HepG2 (cell line): ENCODE measurements around the gene WWC1. TPM values are rescaled to one million over a fixed set of nuclear protein-coding genes. Genes with fewer than 3 reads are reported as not detected.

Source experiments
- ATAC-seq: fragments of 200-7000 bp; cut with Tn5 transposase; 3 replicates; pipeline ENCODE4 v1.9.1; 2020; ENCODE audit warnings: mild to moderate bottlenecking, moderate library complexity
- BruUV-seq: library from RNA; stranded (reverse); fragments of 400-500 nt; replicated peaks from 2 replicates; lab custom pipeline; 2021; lab: Mats Ljungman, UMichigan
- CTCF ChIA-PET: fragments of 300-600 bp; formaldehyde crosslinking; extraction: SDS; loops from one replicate; lab custom pipeline; 2021; ENCODE audit warnings: low total read pairs, inconsistent platforms, low intra/inter-chr PET ratio; lab: Yijun Ruan, JAX
- POLR2A ChIA-PET: fragments of 350-600 bp; sonication (Branson Sonifier 250); formaldehyde crosslinking; loops from one replicate; lab custom pipeline; 2020; ENCODE audit warnings: antibody characterized with exemption, inconsistent platforms; lab: Yijun Ruan, JAX
- DNase-seq: peaks from one replicate; pipeline ENCODE4 v3.0.0-alpha.2; 2015; ENCODE audit warnings: low spot score
- FAIRE-seq: peaks from 3 replicates; lab custom pipeline; 2011; peaks lifted over from hg19 to GRCh38; lab: Jason Lieb, UNC
- H2AFZ ChIP-seq: one replicate; pipeline ENCODE4 v1.6.1; 2011; ENCODE audit warnings: low read length, inconsistent platforms
- H3K27ac ChIP-seq: fragments of 300-600 bp; 3 replicates; pipeline ENCODE4 v1.8.0; 2011; ENCODE audit warnings: mixed run types, mild to moderate bottlenecking, mixed read lengths, low read length, inconsistent platforms; ENCODE audit not compliant: insufficient read depth; ENCODE audit errors: extremely low read length
- H3K27me3 ChIP-seq, 2 experiments: fragments of 200-600 bp in 1 of 2; 2 replicates in 1 of 2; 3 replicates in 1 of 2; pipeline versions ENCODE4 v1.6.0 to v1.8.0; 2011; ENCODE audit warnings: low read length in 2 of 2, mild to moderate bottlenecking in 2 of 2, moderate library complexity in 2 of 2, inconsistent platforms in 1 of 2; ENCODE audit not compliant: insufficient read depth in 2 of 2, control insufficient read depth in 1 of 2
- H3K36me3 ChIP-seq, 2 experiments: fragments of 200-600 bp in 1 of 2; replicated peaks in 1 of 2; 2 replicates in 1 of 2; 3 replicates in 1 of 2; pipeline versions ENCODE4 v1.5.1 to v1.8.0; 2011; ENCODE audit warnings: low read length in 2 of 2, inconsistent platforms in 1 of 2; ENCODE audit not compliant: insufficient read depth in 2 of 2, control insufficient read depth in 1 of 2
- H3K4me1 ChIP-seq: 2 replicates; pipeline ENCODE4 v1.5.1; 2012; ENCODE audit warnings: low read length, inconsistent platforms; ENCODE audit not compliant: insufficient read depth
- H3K4me2 ChIP-seq: 2 replicates; pipeline ENCODE4 v1.6.0; 2011; ENCODE audit warnings: low read depth, low read length, inconsistent platforms
- H3K4me3 ChIP-seq, 3 experiments: fragments of 200-600 bp in 1 of 3; sonication (generic), shearing (Covaris generic) in 1 of 3; replicated peaks in 1 of 3; 2 replicates each; pipeline ENCODE4 v1.5.1; 2011 to 2016; ENCODE audit warnings: low read length in 3 of 3, inconsistent platforms in 2 of 3, low read depth in 2 of 3, mild to moderate bottlenecking in 2 of 3, control low read depth in 1 of 3, mixed read lengths in 1 of 3; ENCODE audit not compliant: insufficient read depth in 1 of 3
- H3K79me2 ChIP-seq: one replicate; pipeline ENCODE4 v1.6.1; 2011; ENCODE audit warnings: low read length, inconsistent platforms; ENCODE audit not compliant: insufficient read depth
- H3K9ac ChIP-seq: 2 replicates; pipeline ENCODE4 v1.6.0; 2011; ENCODE audit warnings: mild to moderate bottlenecking, low read depth, low read length, inconsistent platforms; ENCODE audit not compliant: insufficient read depth
- H3K9me3 ChIP-seq: 2 replicates; pipeline ENCODE4 v1.5.1; 2012; ENCODE audit warnings: mild to moderate bottlenecking, low read length
- H4K20me1 ChIP-seq: 2 replicates; pipeline ENCODE4 v1.6.0; 2011; ENCODE audit warnings: inconsistent platforms, mild to moderate bottlenecking, low read length, moderate library complexity; ENCODE audit not compliant: insufficient read depth
- BHLHE40 ChIP-seq: IDR thresholded peaks from 2 replicates; pipeline ENCODE4 v1.6.1; 2011; ENCODE audit warnings: low read length, improper control_type of control experiment
- CCAR2 ChIP-seq: fragments of 200-400 bp; formaldehyde crosslinking; optimal IDR thresholded peaks from 2 replicates; pipeline ENCODE3; 2018; ENCODE audit warnings: low read depth, mild to moderate bottlenecking, low read length, moderate library complexity
- KMT2A ChIP-seq: sonication (generic); formaldehyde crosslinking; IDR thresholded peaks from 2 replicates; pipeline ENCODE4 v1.4.0; 2020; ENCODE audit warnings: missing genetic modification reagents
- MAFG ChIP-seq: sonication (generic); formaldehyde crosslinking; IDR thresholded peaks from 2 replicates; pipeline ENCODE4 v1.5.1; 2020; ENCODE audit warnings: mild to moderate bottlenecking, missing genetic modification reagents
- SOX5 ChIP-seq: IDR thresholded peaks from 2 replicates; pipeline ENCODE4 v1.6.1; 2016; ENCODE audit warnings: borderline replicate concordance
- SRF ChIP-seq: IDR thresholded peaks from 2 replicates; pipeline ENCODE4 v1.6.1; 2011; ENCODE audit warnings: mild to moderate bottlenecking, low read depth, low read length, moderate library complexity
- ZBTB8A ChIP-seq: sonication (generic); formaldehyde crosslinking; IDR thresholded peaks from 2 replicates; pipeline ENCODE4 v1.4.0; 2020; ENCODE audit warnings: mild to moderate bottlenecking, low read depth, missing genetic modification reagents, borderline replicate concordance
- ZIK1 ChIP-seq: sonication (generic); formaldehyde crosslinking; IDR thresholded peaks from 2 replicates; pipeline ENCODE4 v1.5.0; 2020; ENCODE audit warnings: mild to moderate bottlenecking, low read depth, missing genetic modification reagents, borderline replicate concordance
- ZMAT3 ChIP-seq: sonication (generic); formaldehyde crosslinking; conservative IDR thresholded peaks from 2 replicates; pipeline ENCODE4 v1.7.0; 2021; ENCODE audit warnings: missing genetic modification reagents
- ZNF263 ChIP-seq: sonication (generic); formaldehyde crosslinking; IDR thresholded peaks from 2 replicates; pipeline ENCODE4 v1.4.0; 2020; ENCODE audit warnings: missing genetic modification reagents
- ZNF550 ChIP-seq: sonication (generic); formaldehyde crosslinking; IDR thresholded peaks from 2 replicates; pipeline ENCODE4 v1.4.0; 2020; ENCODE audit warnings: mild to moderate bottlenecking, missing genetic modification reagents, borderline replicate concordance
- ZNF75D ChIP-seq: sonication (generic); formaldehyde crosslinking; IDR thresholded peaks from 2 replicates; pipeline ENCODE4 v1.8.1; 2023; ENCODE audit warnings: missing genetic modification reagents, mild to moderate bottlenecking, borderline replicate concordance
- ZNF776 ChIP-seq: sonication (generic); formaldehyde crosslinking; IDR thresholded peaks from 2 replicates; pipeline ENCODE4 v1.4.0; 2020; ENCODE audit warnings: mild to moderate bottlenecking, missing genetic modification reagents
- WGBS: methylation state at CpG from one replicate; pipeline ENCODE4 v1.1.6; 2017; ENCODE audit warnings: low lambda C conversion rate; 5-methylcytosine and 5-hydroxymethylcytosine counted together
- in situ Hi-C: cut with HindIII; loops from 2 replicates; pipeline ENCODE4 v1.10.0; 2017; ENCODE audit warnings: low pct_unique_long_range_greater_than_20kb; ENCODE audit not compliant: extremely low pct_ligation_motif_present
- intact Hi-C: fragments of 100-400 bp; cut with micrococcal nuclease; formaldehyde crosslinking; loops from one replicate; pipeline ENCODE4 v1.10.0; 2022; ENCODE audit not compliant: unreplicated experiment
- polyA plus RNA-seq, 8 experiments: library from polyadenylated mRNA; depleted of rRNA in 3 of 8; stranded (reverse) in 7 of 8; unstranded in 1 of 8; fragments of >200 nt; fragmentation: Illumina TruSeq in 4 of 8; extraction: Trizol in 4 of 8; gene quantifications; 2 replicates each; pipeline versions ENCODE4 v1.2.1 to v1.2.3, GENCODE V29; 2011 to 2016; ENCODE audit warnings: low read depth in 4 of 8, missing spikeins in 1 of 8, mixed read lengths in 1 of 8; ENCODE audit not compliant: insufficient read depth in 1 of 8
- total RNA-seq, 5 experiments: library from RNA; depleted of rRNA; stranded (reverse); fragments of >200 nt; fragmentation: Illumina TruSeq; extraction: Trizol; gene quantifications; 2 replicates each; pipeline ENCODE4 v1.2.3, GENCODE V29; 2016; ENCODE audit warnings: low read depth in 1 of 5
- TF ChIP-seq, protein P1 (sequence below): sonication (generic); formaldehyde crosslinking; IDR thresholded peaks from 2 replicates; pipeline ENCODE4 v1.9.0; 2021; ENCODE audit warnings: missing genetic modification reagents, borderline replicate concordance
- TF ChIP-seq, protein P2 (sequence below): sonication (generic); formaldehyde crosslinking; IDR thresholded peaks from 2 replicates; pipeline ENCODE4 v1.5.0; 2020; ENCODE audit warnings: missing genetic modification reagents, mild to moderate bottlenecking, borderline replicate concordance
- TF ChIP-seq, protein P3 (sequence below): IDR thresholded peaks from 2 replicates; pipeline ENCODE4 v1.6.1; 2016; ENCODE audit warnings: mild to moderate bottlenecking, missing biosample characterization, missing genetic modification reagents
- TF ChIP-seq, protein P4 (sequence below): IDR thresholded peaks from 2 replicates; pipeline ENCODE4 v1.6.1; 2016; ENCODE audit warnings: low read depth, borderline replicate concordance

The WWC1 gene
- total and polyA plus RNA-seq, 2 of the 13 experiments (the other 11 are each of a cell fraction or from before 2014, with no cell fraction given), result 8.3 to 17.9 TPM

DNA sequence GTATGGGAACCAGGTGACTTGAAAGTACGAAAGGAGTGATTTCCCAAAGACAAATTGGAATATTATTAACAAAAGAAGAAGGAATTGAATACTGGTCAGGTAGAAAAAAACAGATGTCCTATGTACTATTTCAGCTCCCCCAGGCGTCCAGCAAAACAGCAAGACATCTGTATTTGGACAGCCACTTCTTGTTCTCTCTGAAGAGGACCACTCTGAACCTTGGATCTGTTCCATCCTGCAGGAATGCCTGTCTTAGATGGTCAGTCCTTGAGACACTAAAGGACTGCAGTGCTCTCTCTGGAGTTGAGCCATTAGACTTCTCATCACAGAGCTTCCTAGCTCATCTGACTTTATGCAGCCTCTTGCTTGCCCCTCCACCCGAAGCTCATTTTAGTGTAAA lies 120.4 kb downstream of the WWC1 start:
- TF ChIP-seq, protein P1, sequence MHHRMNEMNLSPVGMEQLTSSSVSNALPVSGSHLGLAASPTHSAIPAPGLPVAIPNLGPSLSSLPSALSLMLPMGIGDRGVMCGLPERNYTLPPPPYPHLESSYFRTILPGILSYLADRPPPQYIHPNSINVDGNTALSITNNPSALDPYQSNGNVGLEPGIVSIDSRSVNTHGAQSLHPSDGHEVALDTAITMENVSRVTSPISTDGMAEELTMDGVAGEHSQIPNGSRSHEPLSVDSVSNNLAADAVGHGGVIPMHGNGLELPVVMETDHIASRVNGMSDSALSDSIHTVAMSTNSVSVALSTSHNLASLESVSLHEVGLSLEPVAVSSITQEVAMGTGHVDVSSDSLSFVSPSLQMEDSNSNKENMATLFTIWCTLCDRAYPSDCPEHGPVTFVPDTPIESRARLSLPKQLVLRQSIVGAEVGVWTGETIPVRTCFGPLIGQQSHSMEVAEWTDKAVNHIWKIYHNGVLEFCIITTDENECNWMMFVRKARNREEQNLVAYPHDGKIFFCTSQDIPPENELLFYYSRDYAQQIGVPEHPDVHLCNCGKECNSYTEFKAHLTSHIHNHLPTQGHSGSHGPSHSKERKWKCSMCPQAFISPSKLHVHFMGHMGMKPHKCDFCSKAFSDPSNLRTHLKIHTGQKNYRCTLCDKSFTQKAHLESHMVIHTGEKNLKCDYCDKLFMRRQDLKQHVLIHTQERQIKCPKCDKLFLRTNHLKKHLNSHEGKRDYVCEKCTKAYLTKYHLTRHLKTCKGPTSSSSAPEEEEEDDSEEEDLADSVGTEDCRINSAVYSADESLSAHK (CRISPR knock-in tag), result no peak
- TF ChIP-seq CCAR2 (no peak), ZNF263 (CRISPR knock-in tag) (no peak), ZNF776 (CRISPR knock-in tag) (no peak), SOX5 (no peak), ZNF75D (CRISPR knock-in tag) (no peak), BHLHE40 (no peak), SRF (no peak), ZIK1 (CRISPR knock-in tag) (no peak), ZMAT3 (CRISPR knock-in tag) (no peak), KMT2A (CRISPR knock-in tag) (no peak), ZNF550 (CRISPR knock-in tag) (no peak), MAFG (CRISPR knock-in tag) (no peak), ZBTB8A (no peak)
- TF ChIP-seq, protein P2, sequence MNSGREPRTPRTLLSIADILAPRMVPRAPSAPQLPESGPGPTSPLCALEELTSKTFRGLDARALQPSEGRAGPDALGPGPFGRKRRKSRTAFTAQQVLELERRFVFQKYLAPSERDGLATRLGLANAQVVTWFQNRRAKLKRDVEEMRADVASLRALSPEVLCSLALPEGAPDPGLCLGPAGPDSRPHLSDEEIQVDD (CRISPR knock-in tag), result no peak
- TF ChIP-seq, protein P3, sequence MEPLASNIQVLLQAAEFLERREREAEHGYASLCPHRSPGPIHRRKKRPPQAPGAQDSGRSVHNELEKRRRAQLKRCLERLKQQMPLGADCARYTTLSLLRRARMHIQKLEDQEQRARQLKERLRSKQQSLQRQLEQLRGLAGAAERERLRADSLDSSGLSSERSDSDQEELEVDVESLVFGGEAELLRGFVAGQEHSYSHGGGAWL, result no peak
- TF ChIP-seq, protein P4, sequence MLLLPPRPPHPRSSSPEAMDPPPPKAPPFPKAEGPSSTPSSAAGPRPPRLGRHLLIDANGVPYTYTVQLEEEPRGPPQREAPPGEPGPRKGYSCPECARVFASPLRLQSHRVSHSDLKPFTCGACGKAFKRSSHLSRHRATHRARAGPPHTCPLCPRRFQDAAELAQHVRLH (CRISPR knock-in tag), result no peak
- Histone ChIP-seq H3K9ac (no peak overlapping the region), H3K36me3 (peaks cover 33 to 63% of the 10 kb centered on the region in 2 experiments; a peak in 4 of 5 replicates), H3K4me3 (no peak overlapping the region), H3K4me1 (no peaks in the 10 kb centered on the region), H3K9me3 (no peaks in the 10 kb centered on the region), H4K20me1 (no peaks in the 10 kb centered on the region), H3K27ac (no peak overlapping the region), H3K79me2 (no peaks in the 10 kb centered on the region), H2AFZ (no peak overlapping the region), H3K27me3 (no peaks in the 10 kb centered on the region), H3K4me2 (no peak overlapping the region)
- intact Hi-C loops (no loop called here), in situ Hi-C loops (no loop called here)
- WGBS, result 96% methylated on average over 2 of the region's 3 CpGs
- CTCF ChIA-PET, result no interaction called here
- DNase-seq (no peak), FAIRE-seq (no peak), ATAC-seq (no peak)
- POLR2A ChIA-PET, result no interaction called here
- no TSS peak for BruUV-seq
